Suprapubic skin (tissue), 4 donors: Measurements from ENCODE around the gene MINDY4. TPM values are rescaled to one million over a fixed set of nuclear protein-coding genes. Genes with fewer than 3 reads are reported as not detected.

ENCODE experiments used
- DNase-seq, 2 donors: peaks; one replicate each; pipeline ENCODE4 v3.0.0-alpha.2; 2019; ENCODE audit warnings: low spot score in 2 of 2
- H3K27ac ChIP-seq: fragments of 200-600 bp; sonication (generic); one replicate; pipeline ENCODE4 v1.5.1; 2019
- H3K27me3 ChIP-seq: fragments of 200-600 bp; sonication (generic); one replicate; pipeline ENCODE4 v1.5.1; 2019
- H3K36me3 ChIP-seq: fragments of 200-600 bp; sonication (generic); one replicate; pipeline ENCODE4 v1.5.1; 2019
- H3K4me1 ChIP-seq: fragments of 200-600 bp; sonication (generic); one replicate; pipeline ENCODE4 v1.5.1; 2019
- H3K4me3 ChIP-seq: fragments of 200-600 bp; sonication (generic); one replicate; pipeline ENCODE4 v1.5.1; 2019; ENCODE audit warnings: mild to moderate bottlenecking
- H3K9me3 ChIP-seq: fragments of 200-600 bp; sonication (generic); one replicate; pipeline ENCODE4 v1.5.1; 2019
- EP300 ChIP-seq: sonication (generic); formaldehyde crosslinking; IDR thresholded peaks from one replicate; pipeline ENCODE4 v1.6.1; 2017; ENCODE audit warnings: antibody characterized with exemption
- POLR2A ChIP-seq, 2 donors: fragments of 450-650 bp; IDR thresholded peaks; one replicate each; pipeline ENCODE4 v1.6.1; 2017; ENCODE audit warnings: antibody characterized with exemption in 2 of 2, mild to moderate bottlenecking in 2 of 2, moderate library complexity in 2 of 2
- POLR2AphosphoS5 ChIP-seq, 3 donors: sonication (generic); formaldehyde crosslinking; IDR thresholded peaks; one replicate each; pipeline ENCODE4 v1.6.1; 2017; ENCODE audit warnings: antibody characterized with exemption in 3 of 3
- WGBS: methylation state at CpG from one replicate; pipeline ENCODE4 v1.1.5; 2018; 5-methylcytosine and 5-hydroxymethylcytosine counted together
- total RNA-seq, 4 donors: library from RNA; depleted of rRNA; stranded (reverse); fragments of >200 nt; gene quantifications; one replicate each; pipeline ENCODE4 v1.1.0, GENCODE V29; 2016
- TF ChIP-seq, protein P1 (sequence below), 2 donors: fragments of 200-600 bp in 1 of 2; fragments of 450-650 bp in 1 of 2; sonication (generic) in 1 of 2; IDR thresholded peaks; one replicate each; pipeline ENCODE4 v1.5.1; 2016 to 2019; ENCODE audit warnings: antibody characterized with exemption in 2 of 2, mild to moderate bottlenecking in 1 of 2, moderate library complexity in 1 of 2

The MINDY4 gene
- total RNA-seq, 4 donors from 2014 or later, result 4.6 to 10.5 (median 6.1) TPM

- Histone ChIP-seq H3K36me3 (no peaks in the 10 kb centered on the region), H3K4me1 (peaks cover 4% of the 10 kb centered on the region), H3K9me3 (no peaks in the 10 kb centered on the region), H3K4me3 (no peak overlapping the region), H3K27ac (no peak overlapping the region), H3K27me3 (peaks cover 19% of the 10 kb centered on the region)
- 10% methylated on average over 14 of the region's 25 CpGs for WGBS
- TF ChIP-seq, protein P1, sequence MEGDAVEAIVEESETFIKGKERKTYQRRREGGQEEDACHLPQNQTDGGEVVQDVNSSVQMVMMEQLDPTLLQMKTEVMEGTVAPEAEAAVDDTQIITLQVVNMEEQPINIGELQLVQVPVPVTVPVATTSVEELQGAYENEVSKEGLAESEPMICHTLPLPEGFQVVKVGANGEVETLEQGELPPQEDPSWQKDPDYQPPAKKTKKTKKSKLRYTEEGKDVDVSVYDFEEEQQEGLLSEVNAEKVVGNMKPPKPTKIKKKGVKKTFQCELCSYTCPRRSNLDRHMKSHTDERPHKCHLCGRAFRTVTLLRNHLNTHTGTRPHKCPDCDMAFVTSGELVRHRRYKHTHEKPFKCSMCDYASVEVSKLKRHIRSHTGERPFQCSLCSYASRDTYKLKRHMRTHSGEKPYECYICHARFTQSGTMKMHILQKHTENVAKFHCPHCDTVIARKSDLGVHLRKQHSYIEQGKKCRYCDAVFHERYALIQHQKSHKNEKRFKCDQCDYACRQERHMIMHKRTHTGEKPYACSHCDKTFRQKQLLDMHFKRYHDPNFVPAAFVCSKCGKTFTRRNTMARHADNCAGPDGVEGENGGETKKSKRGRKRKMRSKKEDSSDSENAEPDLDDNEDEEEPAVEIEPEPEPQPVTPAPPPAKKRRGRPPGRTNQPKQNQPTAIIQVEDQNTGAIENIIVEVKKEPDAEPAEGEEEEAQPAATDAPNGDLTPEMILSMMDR (IDR thresholded peaks at IDR 0.05), result peak; percentile 86 to 95
- no peak for TF ChIP-seq POLR2A (IDR thresholded peaks at IDR 0.05)
- DNase-seq, result no peak
Observed at GRCh38 chr7:30938435-30939316, 167.5 kb downstream of the MINDY4 start.

DNA sequence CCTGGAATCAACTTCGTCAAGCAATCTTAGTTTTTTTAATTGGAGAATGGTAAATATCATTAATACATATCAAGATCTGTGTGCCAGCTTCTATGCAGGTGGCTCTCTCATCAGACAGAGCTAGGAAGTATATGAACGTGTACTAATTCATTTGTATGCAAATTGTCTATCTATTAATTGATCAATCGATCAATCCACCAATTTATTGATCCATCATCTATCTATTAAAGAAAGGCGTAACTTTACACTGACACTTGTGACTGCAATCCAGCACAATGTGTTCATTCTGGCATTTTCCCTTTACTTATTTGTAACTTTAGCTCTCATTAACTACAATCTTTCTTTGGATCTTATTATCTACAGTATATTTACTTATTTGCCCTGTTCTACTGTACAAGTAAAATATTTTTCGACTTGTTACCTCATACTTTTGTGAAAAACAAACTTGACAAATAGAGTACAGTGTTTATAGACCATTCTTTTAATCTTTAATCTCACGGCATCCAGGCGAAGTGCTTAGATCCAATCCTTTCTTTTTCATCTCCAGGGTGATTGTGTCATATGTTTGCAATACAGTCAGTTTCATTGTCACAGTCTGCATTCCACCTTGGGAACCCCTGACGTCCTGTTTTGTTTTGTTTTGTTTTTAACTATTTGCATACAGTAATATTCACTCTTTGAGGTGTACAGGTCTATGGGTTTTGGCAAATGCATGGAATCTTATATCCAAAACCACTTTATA, 170.5 kb downstream of the MINDY4 start:
- 51% methylated on average over 8 of the region's 8 CpGs for WGBS
- no peak overlapping the region for H3K27ac ChIP-seq
- no peaks in the 10 kb centered on the region for H3K9me3 ChIP-seq
- no peaks in the 10 kb centered on the region for H3K36me3 ChIP-seq
- peaks cover 36% of the 10 kb centered on the region for H3K27me3 ChIP-seq
- TF ChIP-seq POLR2AphosphoS5 (IDR thresholded peaks at IDR 0.05), result no peak
- TF ChIP-seq EP300, result no peak
- no peak for TF ChIP-seq POLR2A (IDR thresholded peaks at IDR 0.05)
- TF ChIP-seq, protein P1 (IDR thresholded peaks at IDR 0.05), result no peak
- no peak overlapping the region for H3K4me3 ChIP-seq
- H3K4me1 ChIP-seq, result peaks cover 4% of the 10 kb centered on the region
- DNase-seq, result no peak

Other genes with a start within 250 kb of the MINDY4 start
- gene GARS1, start 176.5 kb upstream of the MINDY4 start, total RNA-seq, result 100 to 1,000 TPM in 2 of 4 donors, 10 to 100 TPM in 2; 72.5 to 116 (median 97.6) TPM
- under 1 TPM in 1 of 4 donors, not detected in 3; 0.55 TPM for gene CRHR2, start 89.0 kb upstream of the MINDY4 start, total RNA-seq
- gene INMT, start 19.3 kb upstream of the MINDY4 start, total RNA-seq, result 1 to 10 TPM; 1.3 to 9.7 (median 4.2) TPM
- 100 to 1,000 TPM in 3 of 4 donors, 10 to 100 TPM in 1; 92.1 to 139 (median 110) TPM for gene AQP1, start 140.4 kb downstream of the MINDY4 start, total RNA-seq
- 1 to 10 TPM in 1 of 4 donors, not detected in 3; 1.5 TPM for gene GHRHR, start 192.5 kb downstream of the MINDY4 start, total RNA-seq